HUES6 (cell line): ENCODE data around the gene ATG2A.

Experiments
- H3K27ac ChIP-seq: 2 replicates; pipeline ENCODE4 v1.7.0; 2013; ENCODE audit warnings: low read depth, mild to moderate bottlenecking, low read length, inconsistent platforms
- H3K27me3 ChIP-seq: 2 replicates; pipeline ENCODE4 v1.6.1; 2013; ENCODE audit warnings: low read length; ENCODE audit not compliant: control insufficient read depth, insufficient read depth
- H3K36me3 ChIP-seq: 2 replicates; pipeline ENCODE4 v1.6.1; 2013; ENCODE audit warnings: low read length; ENCODE audit not compliant: control insufficient read depth, insufficient read depth
- H3K4me1 ChIP-seq: 2 replicates; pipeline ENCODE4 v1.6.1; 2013; ENCODE audit warnings: low read length; ENCODE audit not compliant: control insufficient read depth, insufficient read depth
- H3K4me3 ChIP-seq: 2 replicates; pipeline ENCODE4 v1.5.1; 2013; ENCODE audit warnings: low read depth, low read length
- H3K9ac ChIP-seq: one replicate; pipeline ENCODE4 v1.6.1; 2013; ENCODE audit warnings: mild to moderate bottlenecking, low read length
- H3K9me3 ChIP-seq: 2 replicates; pipeline ENCODE4 v1.6.1; 2013; ENCODE audit warnings: low read depth, low read length; ENCODE audit not compliant: control insufficient read depth, insufficient read depth

Gene ATG2A

DNA sequence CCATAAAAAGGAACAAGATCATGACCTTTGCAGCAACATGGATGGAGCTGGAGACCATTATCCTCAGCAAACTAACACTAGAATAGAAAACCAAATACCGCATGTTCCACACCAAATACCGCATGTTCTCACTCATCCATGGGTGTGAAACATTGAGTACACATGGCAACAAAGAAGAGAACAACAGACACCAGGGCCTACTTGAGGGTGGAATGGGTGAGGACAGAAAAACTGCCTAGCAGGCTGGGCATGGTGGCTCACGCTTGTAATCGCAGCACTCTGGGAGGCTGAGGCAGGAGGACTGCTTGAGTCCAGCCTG, 50.9 kb downstream of the ATG2A start:
- peaks cover 3% of the 10 kb centered on the region; the same call in 1 of the 2 replicates for H3K36me3 ChIP-seq
- H3K9ac ChIP-seq, result no peak overlapping the region
- H3K4me3 ChIP-seq, result no peak overlapping the region
- H3K4me1 ChIP-seq, result peaks cover 43% of the 10 kb centered on the region
- H3K27me3 ChIP-seq, result no peaks in the 10 kb centered on the region
- no peak overlapping the region for H3K27ac ChIP-seq
- H3K9me3 ChIP-seq, result no peaks in the 10 kb centered on the region

DNA sequence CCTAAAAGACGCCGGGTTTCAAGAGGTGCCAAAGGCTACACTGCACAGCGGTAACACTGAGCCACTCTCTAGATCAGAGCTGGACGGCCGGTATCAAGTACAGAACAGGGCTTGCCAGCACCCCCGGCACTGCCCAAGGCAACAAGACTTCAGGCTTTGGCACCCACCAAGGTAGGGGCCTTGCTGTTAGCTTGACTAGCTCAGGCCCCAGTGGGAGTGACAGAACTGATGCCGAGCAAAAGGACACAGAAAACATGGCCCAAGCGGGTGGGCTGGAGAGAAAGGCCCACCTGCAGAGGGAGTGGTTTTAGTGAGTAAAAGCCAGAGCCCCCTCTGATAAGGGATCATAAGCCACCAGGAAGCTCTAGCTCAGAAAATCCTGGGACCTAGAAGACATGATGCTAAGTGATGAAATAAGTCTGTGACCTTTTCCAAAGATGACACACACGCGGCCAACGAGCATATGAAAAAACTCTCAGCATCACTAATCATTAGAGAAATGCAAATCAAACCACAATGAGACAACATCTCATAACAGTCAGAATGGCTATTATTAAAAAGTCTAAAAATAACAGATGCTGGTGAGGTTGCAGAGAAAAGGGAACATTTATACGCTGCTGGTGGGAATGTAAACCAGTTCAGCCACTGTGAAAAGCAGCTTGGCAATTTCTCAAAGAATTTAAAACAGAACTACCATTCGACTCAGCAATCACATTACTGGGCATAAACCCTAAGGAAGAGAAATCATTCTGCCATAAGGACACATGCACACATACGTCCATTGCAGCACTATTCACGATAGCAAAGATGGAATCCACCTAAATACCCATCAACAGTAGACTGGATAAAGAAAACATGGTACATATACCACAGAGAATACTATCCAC, 51.5 kb downstream of the ATG2A start:
- Histone ChIP-seq H3K27me3 (no peaks in the 10 kb centered on the region), H3K36me3 (no peaks in the 10 kb centered on the region), H3K4me3 (no peak overlapping the region), H3K9ac (peak overlapping the region; percentile 38), H3K27ac (no peak overlapping the region), H3K4me1 (peaks cover 39% of the 10 kb centered on the region), H3K9me3 (no peaks in the 10 kb centered on the region)

DNA sequence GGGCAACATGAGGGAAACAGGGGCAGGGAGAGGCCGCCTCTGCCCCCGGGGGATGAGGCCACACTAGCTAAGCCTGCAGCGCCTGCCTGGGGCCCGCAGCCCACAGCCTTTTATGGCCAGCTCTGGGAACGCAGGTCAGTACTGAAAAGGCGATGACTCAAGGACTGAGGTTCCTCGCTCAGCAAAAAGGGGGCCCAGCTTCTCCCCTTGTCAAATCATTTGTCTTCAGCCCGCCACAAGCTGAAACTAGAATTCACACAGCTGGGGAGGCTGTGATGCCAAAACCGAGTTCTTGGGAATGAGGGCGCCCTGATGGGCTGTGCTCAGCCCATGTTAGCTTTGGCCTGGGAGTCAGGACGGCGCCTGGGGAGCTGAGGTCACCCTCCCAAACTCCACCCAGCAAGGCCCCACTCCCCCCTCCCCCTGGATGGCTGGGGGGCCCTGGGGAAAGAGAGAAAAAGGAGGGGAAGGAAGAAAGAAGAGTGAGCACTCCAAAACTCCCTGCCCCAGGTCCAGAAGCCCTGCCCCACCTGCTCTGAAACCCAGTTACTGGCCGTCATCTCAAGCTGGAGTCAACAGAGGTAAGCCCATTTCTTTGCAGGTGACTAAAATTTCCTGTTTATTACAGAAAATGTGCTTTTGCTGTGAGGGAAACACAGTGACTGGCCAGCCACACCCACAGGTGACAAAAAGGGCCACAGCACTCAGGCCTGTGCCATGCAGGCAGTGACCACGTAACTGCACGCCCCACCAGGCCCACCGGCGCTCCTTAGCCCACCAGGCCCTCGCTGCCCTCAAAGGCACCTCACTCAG, 52.3 kb downstream of the ATG2A start:
- no peaks in the 10 kb centered on the region for H3K27me3 ChIP-seq
- H3K4me3 ChIP-seq, result no peak overlapping the region
- H3K9ac ChIP-seq, result peak overlapping the region; percentile 38
- H3K27ac ChIP-seq, result peak overlapping the region; percentile 69; the same call in 1 of the 2 replicates
- H3K9me3 ChIP-seq, result no peaks in the 10 kb centered on the region
- H3K4me1 ChIP-seq, result peaks cover 32% of the 10 kb centered on the region
- peaks cover 6% of the 10 kb centered on the region; the same call in 1 of the 2 replicates for H3K36me3 ChIP-seq

DNA sequence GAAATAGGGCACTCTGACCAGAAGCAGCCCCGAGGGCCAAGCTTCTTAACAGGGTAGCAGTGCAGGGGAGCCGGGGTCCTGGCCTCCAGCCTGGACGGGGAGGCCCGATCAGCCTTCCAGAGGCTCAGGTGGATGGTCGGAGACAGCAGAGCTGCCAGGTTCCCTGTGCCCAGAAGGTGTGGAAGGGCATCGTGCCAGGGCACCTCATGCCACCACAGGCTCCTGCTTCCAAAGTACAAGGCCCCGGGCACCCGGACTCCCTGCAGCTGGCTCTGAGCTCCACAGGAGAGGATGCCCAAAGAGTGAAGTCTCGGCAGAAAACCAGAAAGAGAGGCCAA, 52.9 kb downstream of the ATG2A start:
- Histone ChIP-seq H3K4me1 (peaks cover 30% of the 10 kb centered on the region), H3K9ac (peak overlapping the region; percentile 29), H3K27me3 (no peaks in the 10 kb centered on the region), H3K36me3 (peaks cover 9% of the 10 kb centered on the region; the same call in 1 of the 2 replicates), H3K9me3 (no peaks in the 10 kb centered on the region), H3K27ac (peak overlapping the region; percentile 69; the same call in 1 of the 2 replicates), H3K4me3 (no peak overlapping the region)

DNA sequence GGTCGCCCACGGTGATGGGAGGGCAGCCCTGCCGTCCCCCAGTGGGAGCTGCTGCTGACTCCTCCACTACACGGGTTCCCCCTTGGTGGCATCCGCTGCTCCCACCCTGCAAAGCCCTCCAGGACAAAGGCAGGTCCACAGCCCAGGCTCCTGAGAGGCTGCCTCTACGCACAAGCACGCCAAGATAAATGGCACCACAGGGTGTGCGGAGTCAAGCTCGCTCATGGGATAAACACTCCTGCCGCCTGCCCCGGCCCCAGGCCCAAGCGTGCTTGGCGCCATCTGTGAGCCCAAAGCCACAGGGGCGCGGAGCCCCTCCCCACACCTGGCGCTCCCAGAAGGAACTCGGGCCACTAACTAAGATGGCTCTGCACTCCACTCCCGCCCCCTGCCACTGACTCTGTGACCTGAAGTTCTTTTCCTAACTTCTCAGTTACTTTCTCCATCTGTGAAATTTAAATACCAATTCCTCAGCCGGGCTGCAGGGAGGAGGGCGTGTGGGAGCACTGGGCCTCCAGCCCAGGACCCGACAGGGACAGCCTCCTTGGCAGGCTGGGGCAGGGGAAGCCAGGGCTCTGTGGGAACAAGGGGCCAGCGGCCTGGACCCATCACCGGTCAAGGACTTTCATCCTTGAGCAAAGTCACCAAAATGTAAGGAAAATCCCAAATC, 53.5 kb downstream of the ATG2A start:
- Histone ChIP-seq H3K9ac (peak overlapping the region; percentile 29), H3K4me1 (peaks cover 30% of the 10 kb centered on the region), H3K36me3 (peaks cover 12% of the 10 kb centered on the region)

DNA sequence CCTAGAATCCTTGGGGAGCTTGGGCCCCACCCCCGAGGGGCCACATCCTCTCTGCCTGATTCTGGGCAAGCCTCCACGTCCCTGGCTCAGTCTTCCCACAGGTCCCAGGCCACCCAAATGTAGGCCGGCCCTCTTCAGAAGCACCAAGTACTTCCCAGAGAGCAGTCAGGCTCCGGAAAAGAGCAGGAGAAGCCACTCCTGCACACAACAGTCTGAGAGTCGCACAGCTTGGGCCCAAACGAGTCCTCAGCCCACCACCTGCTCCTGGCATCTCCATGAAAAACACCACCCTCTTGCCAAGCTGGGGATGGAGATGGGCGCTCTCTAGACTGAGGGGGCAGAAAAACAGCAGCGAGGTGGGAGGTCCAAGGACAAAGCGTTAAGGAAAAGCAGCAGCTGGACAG, 54.0 kb downstream of the ATG2A start:
- Histone ChIP-seq H3K9me3 (no peaks in the 10 kb centered on the region), H3K4me3 (no peak overlapping the region), H3K36me3 (peaks cover 15% of the 10 kb centered on the region), H3K9ac (no peak overlapping the region), H3K4me1 (peaks cover 30% of the 10 kb centered on the region), H3K27ac (0 out of 2 replicates have a peak overlapping the region, but pooled peaks have one; percentile 9), H3K27me3 (no peaks in the 10 kb centered on the region)

More for the DNA sequence above, 53.5 kb downstream of the ATG2A start:
- no peak overlapping the region for H3K4me3 ChIP-seq
- no peaks in the 10 kb centered on the region for H3K9me3 ChIP-seq
- peak overlapping the region; percentile 69; the same call in 1 of the 2 replicates for H3K27ac ChIP-seq
- H3K27me3 ChIP-seq, result no peaks in the 10 kb centered on the region

DNA sequence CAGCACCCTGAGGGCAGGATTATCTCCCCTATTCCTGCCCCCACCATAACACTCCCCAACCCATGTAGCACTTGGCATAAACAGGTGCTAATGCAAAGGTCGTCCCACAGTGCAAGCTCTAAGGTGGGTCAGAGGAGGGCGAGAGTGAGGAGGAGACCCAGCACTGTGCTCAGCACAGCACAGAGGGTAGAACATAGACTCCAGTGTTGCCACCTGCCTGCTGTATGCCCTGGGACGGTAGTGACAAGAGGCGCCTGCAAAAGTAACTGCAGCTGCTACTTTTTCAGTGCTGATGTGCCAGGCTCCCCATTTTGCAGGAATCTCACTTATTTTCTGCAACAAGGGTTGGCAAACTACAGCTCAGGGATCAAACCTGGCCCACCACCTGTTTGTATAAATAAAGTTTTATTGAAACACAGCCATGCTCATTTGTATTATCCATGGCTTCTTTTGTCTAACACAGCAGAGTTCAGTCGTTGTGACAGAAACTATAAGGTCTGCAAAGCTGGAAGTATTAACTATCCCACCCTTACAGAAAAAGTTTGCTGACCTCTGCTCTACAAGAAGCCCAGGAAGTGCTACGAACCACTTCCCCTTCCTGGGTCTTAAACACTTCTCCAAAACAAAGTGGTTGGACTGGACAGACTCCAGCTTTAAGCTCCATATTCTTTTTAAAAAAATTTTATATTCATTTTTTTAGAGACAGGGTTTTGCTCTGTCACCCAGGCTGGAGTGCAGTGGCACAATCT, 55.6 kb downstream of the ATG2A start:
- Histone ChIP-seq H3K4me1 (peaks cover 35% of the 10 kb centered on the region), H3K4me3 (no peak overlapping the region), H3K27ac (no peak overlapping the region), H3K27me3 (no peaks in the 10 kb centered on the region), H3K9me3 (no peaks in the 10 kb centered on the region), H3K36me3 (peaks cover 15% of the 10 kb centered on the region), H3K9ac (no peak overlapping the region)

GRCh38 chr11:64859542-64860414, 57.2 kb downstream of the ATG2A start:
- H3K27me3 ChIP-seq, result no peaks in the 10 kb centered on the region
- H3K27ac ChIP-seq, result no peak overlapping the region
- no peak overlapping the region for H3K9ac ChIP-seq
- no peaks in the 10 kb centered on the region for H3K9me3 ChIP-seq
- H3K36me3 ChIP-seq, result peaks cover 15% of the 10 kb centered on the region
- no peak overlapping the region for H3K4me3 ChIP-seq
- peaks cover 43% of the 10 kb centered on the region for H3K4me1 ChIP-seq

DNA sequence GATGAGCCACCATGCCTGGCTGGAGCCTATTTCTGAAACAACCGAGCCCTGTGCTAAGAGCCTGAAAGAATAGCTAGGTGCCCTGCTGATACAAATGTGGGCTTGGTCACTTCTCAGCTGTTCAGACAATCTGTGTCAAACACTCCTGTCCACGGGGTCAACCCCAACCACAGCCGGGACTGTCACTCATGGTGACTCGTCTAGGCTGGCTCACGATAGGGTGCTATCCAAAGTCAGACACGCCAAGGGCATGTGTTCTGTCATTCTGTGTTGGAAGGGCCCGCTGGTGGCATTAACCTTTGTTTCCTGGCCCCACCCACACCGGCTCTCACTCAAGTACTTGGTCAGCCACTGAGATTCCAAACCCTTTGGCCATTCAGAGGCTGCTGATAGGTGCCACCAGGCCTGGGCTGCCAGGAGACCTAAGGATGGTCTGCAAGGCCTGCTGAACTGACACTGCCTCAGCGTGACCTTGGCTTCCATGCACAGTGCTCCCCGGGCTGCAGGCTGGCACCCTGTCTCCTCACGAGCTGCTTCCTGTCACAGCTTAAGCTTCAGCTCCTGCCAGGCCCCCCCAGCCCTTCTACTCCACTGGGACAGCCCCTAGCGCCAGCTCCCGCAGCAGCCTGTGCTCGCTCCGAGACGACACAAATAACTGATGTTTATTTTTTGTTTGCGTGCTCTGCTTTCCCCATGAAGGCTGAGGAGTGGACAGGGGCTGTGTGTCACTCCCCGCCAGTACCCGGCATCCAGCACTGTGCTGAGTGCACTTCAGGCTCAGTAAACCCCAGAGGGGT, 58.3 kb downstream of the ATG2A start:
- peaks cover 26% of the 10 kb centered on the region for H3K36me3 ChIP-seq

More for the DNA sequence above, 58.3 kb downstream of the ATG2A start:
- Histone ChIP-seq H3K9ac (no peak overlapping the region), H3K9me3 (no peaks in the 10 kb centered on the region), H3K4me3 (no peak overlapping the region), H3K27me3 (no peaks in the 10 kb centered on the region), H3K4me1 (peaks cover 40% of the 10 kb centered on the region), H3K27ac (no peak overlapping the region)
